HL-60 (cell line): ENCODE results near the gene PLEKHG7.
"Not testable (repeated sequence)": the region's sequence is repeated elsewhere in the genome, so short reads cannot be mapped to it uniquely, and the experiment has no call there.

Experiments used
- DNase-seq, 2 experiments: peaks; one replicate each; pipeline ENCODE4 v3.0.0-alpha.2; 2010 to 2020; ENCODE audit warnings: low read depth in 1 of 2, low spot score in 1 of 2
- H3K27ac ChIP-seq: fragments of 250-450 bp; sonication (Bioruptor Pico); replicated peaks from 2 replicates; pipeline ENCODE4 v1.5.1; 2020; ENCODE audit warnings: mild to moderate bottlenecking, moderate library complexity
- H3K27me3 ChIP-seq: fragments of 250-450 bp; sonication (Bioruptor Pico); 2 replicates; pipeline ENCODE4 v1.5.1; 2021; ENCODE audit warnings: mild to moderate bottlenecking, moderate library complexity; ENCODE audit not compliant: insufficient read depth, poor library complexity, severe bottlenecking
- H3K4me3 ChIP-seq: replicated peaks from 2 replicates; pipeline ENCODE4 v1.5.1; 2011; ENCODE audit warnings: mild to moderate bottlenecking, control low read depth, low read length; ENCODE audit not compliant: insufficient read depth
- CTCF ChIP-seq: IDR thresholded peaks from one replicate; pipeline ENCODE4 v1.5.1; 2011; ENCODE audit warnings: low read length, control low read depth, inconsistent platforms; ENCODE audit not compliant: insufficient read depth
- GABPA ChIP-seq: IDR thresholded peaks from 2 replicates; pipeline ENCODE4 v1.6.1; 2012; ENCODE audit warnings: low read depth
- POLR2AphosphoS5 ChIP-seq: IDR thresholded peaks from 2 replicates; pipeline ENCODE4 v1.6.1; 2012; ENCODE audit warnings: low read depth
- SPI1 ChIP-seq: IDR thresholded peaks from 2 replicates; pipeline ENCODE4 v1.6.1; 2012; ENCODE audit warnings: low read depth, mild to moderate bottlenecking, borderline replicate concordance
- TF ChIP-seq, protein P1 (sequence below): IDR thresholded peaks from 2 replicates; pipeline ENCODE4 v1.6.1; 2012; ENCODE audit warnings: low read depth; ENCODE audit not compliant: insufficient replicate concordance

Gene PLEKHG7

DNA sequence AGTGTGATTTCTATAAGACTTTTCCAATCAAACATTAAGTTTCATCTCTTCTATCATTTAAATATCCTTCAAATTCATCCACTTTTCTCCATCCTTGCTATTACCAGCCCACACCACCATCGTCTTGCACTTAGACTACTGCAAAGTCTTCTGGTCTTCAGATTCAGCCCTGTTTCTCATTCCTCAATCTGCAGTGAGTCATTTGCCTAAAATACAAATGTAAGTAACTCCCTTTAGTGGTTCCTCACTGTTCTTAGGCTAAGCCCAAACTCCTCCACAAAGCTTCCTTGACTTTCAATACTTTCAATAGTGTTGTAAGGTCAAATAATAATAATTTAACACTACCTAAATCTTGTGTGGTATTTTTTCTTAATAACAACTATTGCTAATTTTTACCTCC, 83.3 kb downstream of the PLEKHG7 start:
- TF ChIP-seq POLR2AphosphoS5 (no peak), GABPA (no peak), CTCF (no peak), SPI1 (no peak)
- TF ChIP-seq, protein P1, sequence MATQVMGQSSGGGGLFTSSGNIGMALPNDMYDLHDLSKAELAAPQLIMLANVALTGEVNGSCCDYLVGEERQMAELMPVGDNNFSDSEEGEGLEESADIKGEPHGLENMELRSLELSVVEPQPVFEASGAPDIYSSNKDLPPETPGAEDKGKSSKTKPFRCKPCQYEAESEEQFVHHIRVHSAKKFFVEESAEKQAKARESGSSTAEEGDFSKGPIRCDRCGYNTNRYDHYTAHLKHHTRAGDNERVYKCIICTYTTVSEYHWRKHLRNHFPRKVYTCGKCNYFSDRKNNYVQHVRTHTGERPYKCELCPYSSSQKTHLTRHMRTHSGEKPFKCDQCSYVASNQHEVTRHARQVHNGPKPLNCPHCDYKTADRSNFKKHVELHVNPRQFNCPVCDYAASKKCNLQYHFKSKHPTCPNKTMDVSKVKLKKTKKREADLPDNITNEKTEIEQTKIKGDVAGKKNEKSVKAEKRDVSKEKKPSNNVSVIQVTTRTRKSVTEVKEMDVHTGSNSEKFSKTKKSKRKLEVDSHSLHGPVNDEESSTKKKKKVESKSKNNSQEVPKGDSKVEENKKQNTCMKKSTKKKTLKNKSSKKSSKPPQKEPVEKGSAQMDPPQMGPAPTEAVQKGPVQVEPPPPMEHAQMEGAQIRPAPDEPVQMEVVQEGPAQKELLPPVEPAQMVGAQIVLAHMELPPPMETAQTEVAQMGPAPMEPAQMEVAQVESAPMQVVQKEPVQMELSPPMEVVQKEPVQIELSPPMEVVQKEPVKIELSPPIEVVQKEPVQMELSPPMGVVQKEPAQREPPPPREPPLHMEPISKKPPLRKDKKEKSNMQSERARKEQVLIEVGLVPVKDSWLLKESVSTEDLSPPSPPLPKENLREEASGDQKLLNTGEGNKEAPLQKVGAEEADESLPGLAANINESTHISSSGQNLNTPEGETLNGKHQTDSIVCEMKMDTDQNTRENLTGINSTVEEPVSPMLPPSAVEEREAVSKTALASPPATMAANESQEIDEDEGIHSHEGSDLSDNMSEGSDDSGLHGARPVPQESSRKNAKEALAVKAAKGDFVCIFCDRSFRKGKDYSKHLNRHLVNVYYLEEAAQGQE = no peak
- Histone ChIP-seq H3K27me3 (no peaks in the 10 kb centered on the region), H3K4me3 (no peak overlapping the region), H3K27ac (no peak overlapping the region)
- no peak for DNase-seq

GRCh38 chr12:92794356-92794755, 91.6 kb downstream of the PLEKHG7 start:
- not testable (repeated sequence) for H3K4me3 ChIP-seq, H3K27me3 ChIP-seq, H3K27ac ChIP-seq, DNase-seq

DNA sequence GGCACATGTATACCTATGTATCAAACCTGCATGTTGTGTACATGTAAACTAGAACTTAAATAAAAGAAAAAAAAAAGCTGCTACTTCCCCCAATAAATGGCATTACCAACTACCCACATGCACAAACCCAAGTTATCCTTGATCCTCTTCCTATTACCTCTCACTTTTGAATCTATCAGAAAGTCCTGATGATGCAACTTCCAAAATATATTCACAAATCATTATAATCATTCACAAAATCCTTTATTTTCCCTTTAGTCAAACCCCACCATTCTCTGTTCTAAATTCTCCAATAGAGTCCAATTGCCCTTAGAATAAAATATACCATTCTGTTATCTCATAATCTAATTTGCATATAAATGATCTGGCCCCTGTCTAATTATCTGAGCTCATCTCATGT, 92.0 kb downstream of the PLEKHG7 start:
- no peak overlapping the region for H3K4me3 ChIP-seq
- TF ChIP-seq SPI1 (no peak), CTCF (no peak), POLR2AphosphoS5 (no peak), GABPA (no peak)
- TF ChIP-seq, protein P1 = no peak
- no peaks in the 10 kb centered on the region for H3K27me3 ChIP-seq
- DNase-seq = no peak
- no peak overlapping the region for H3K27ac ChIP-seq

DNA sequence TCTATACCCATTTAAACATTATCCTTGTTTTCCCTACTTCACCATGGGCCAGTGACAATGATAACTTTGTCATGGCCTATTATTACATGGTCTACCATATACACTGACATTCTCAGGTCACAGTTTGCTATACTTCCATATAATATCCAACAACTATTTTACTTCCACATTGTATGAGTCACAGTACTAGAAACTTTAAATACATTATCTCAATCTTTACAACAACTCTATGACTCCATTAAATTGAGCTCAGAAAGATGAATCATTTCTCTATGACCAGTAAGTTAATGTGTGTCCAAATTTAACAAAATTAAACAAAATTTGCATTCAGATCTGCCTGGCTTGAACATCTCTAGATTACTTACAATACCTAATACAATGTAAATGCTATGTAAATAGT, 93.9 kb downstream of the PLEKHG7 start:
- DNase-seq = no peak
- H3K27ac ChIP-seq = no peak overlapping the region
- H3K27me3 ChIP-seq = no peaks in the 10 kb centered on the region
- no peak overlapping the region for H3K4me3 ChIP-seq
- TF ChIP-seq SPI1 (no peak), POLR2AphosphoS5 (no peak), CTCF (no peak), GABPA (no peak)
- TF ChIP-seq, protein P1 = no peak
